Activated CD4-positive, alpha-beta T cell treated with anti-CD3 and anti-CD28 coated beads for 36 hours (primary cell): ENCODE data around the gene ARFGEF3. TPM values are rescaled to one million over a fixed set of nuclear protein-coding genes. Genes with fewer than 3 reads are reported as not detected.
"Not testable (repeated sequence)": the region's sequence is repeated elsewhere in the genome, so short reads cannot be mapped to it uniquely, and the experiment has no call there.

Experiments
- ATAC-seq: fragments of 200-7000 bp; cut with Tn5 transposase; one replicate; pipeline ENCODE4 v1.10.0; 2021; ENCODE audit warnings: mild to moderate bottlenecking, moderate library complexity
- CTCF ChIA-PET: fragments of 350-600 bp; sonication (Branson Sonifier 250); formaldehyde crosslinking; loops from one replicate; lab custom pipeline; 2021; ENCODE audit warnings: antibody characterized with exemption; lab: Charles Lee
- POLR2A ChIA-PET: fragments of 350-600 bp; sonication (Branson Sonifier 250); formaldehyde crosslinking; loops from one replicate; lab custom pipeline; 2021; ENCODE audit warnings: antibody characterized with exemption, inconsistent platforms; lab: Charles Lee
- DNase-seq: peaks from one replicate; pipeline ENCODE4 v3.0.0-alpha.2; 2020
- H3K27ac Mint-ChIP-seq: one replicate; pipeline ENCODE4 v1.8.0; 2021; ENCODE audit warnings: mixed read lengths
- H3K27me3 Mint-ChIP-seq: one replicate; pipeline ENCODE4 v1.8.0; 2021; ENCODE audit warnings: mixed read lengths
- H3K36me3 Mint-ChIP-seq: one replicate; pipeline ENCODE4 v1.8.0; 2021; ENCODE audit warnings: low read depth, mixed read lengths
- H3K4me1 Mint-ChIP-seq: one replicate; pipeline ENCODE4 v1.8.0; 2021; ENCODE audit warnings: mixed read lengths
- H3K4me3 Mint-ChIP-seq: one replicate; pipeline ENCODE4 v1.8.0; 2021; ENCODE audit warnings: mild to moderate bottlenecking, moderate library complexity, mixed read lengths
- H3K9me3 Mint-ChIP-seq: one replicate; pipeline ENCODE4 v1.8.0; 2021; ENCODE audit warnings: low read depth, mixed read lengths
- intact Hi-C, 2 experiments: fragments of 100-400 bp; cut with DNase I in 1 of 2; cut with micrococcal nuclease in 1 of 2; formaldehyde crosslinking; loops; one replicate each; pipeline versions ENCODE4 v1.14.2 to v1.15.1; 2022 to 2024; cut with DNase I, micrococcal nuclease
- total RNA-seq, 2 experiments: library from RNA; stranded (reverse); gene quantifications; one replicate each; pipeline ENCODE4 v1.2.3, GENCODE V29; 2021

Gene ARFGEF3
- total RNA-seq, 2 experiments from 2014 or later = 1.6 to 1.7 TPM

GRCh38 chr6:138198430-138199091 is 36.8 kb downstream of the ARFGEF3 start:
- ChIA-PET POLR2A (no interaction called here), CTCF (no interaction called here)
- Mint-ChIP-seq H3K27ac (no peak overlapping the region), H3K4me3 (no peak overlapping the region), H3K36me3 (no peaks in the 10 kb centered on the region), H3K27me3 (peaks cover 12% of the 10 kb centered on the region), H3K4me1 (no peaks in the 10 kb centered on the region), H3K9me3 (no peaks in the 10 kb centered on the region)
- DNase-seq = no peak
- no peak for ATAC-seq
- intact Hi-C loops = no loop called here

GRCh38 chr6:138201836-138202235 is 40.1 kb downstream of the ARFGEF3 start:
- Mint-ChIP-seq H3K4me1 (no peaks in the 10 kb centered on the region), H3K27me3 (peaks cover 12% of the 10 kb centered on the region), H3K27ac (no peak overlapping the region), H3K36me3 (no peaks in the 10 kb centered on the region), H3K4me3 (no peak overlapping the region), H3K9me3 (no peaks in the 10 kb centered on the region)
- POLR2A ChIA-PET = no interaction called here
- no peak for DNase-seq
- intact Hi-C loops = no loop called here
- ATAC-seq = no peak
- CTCF ChIA-PET = no interaction called here

- Mint-ChIP-seq H3K4me1 (no peaks in the 10 kb centered on the region), H3K36me3 (no peaks in the 10 kb centered on the region), H3K27me3 (peaks cover 12% of the 10 kb centered on the region), H3K4me3 (no peak overlapping the region), H3K9me3 (no peaks in the 10 kb centered on the region), H3K27ac (no peak overlapping the region)
- ChIA-PET POLR2A (no interaction called here), CTCF (no interaction called here)
- intact Hi-C loops = no loop called here
- ATAC-seq = no peak
- DNase-seq = no peak
Measured at GRCh38 chr6:138203315-138203714, 41.6 kb downstream of the ARFGEF3 start.

- Mint-ChIP-seq H3K36me3 (no peaks in the 10 kb centered on the region), H3K4me1 (no peaks in the 10 kb centered on the region), H3K9me3 (no peaks in the 10 kb centered on the region), H3K4me3 (no peak overlapping the region), H3K27me3 (peaks cover 12% of the 10 kb centered on the region), H3K27ac (no peak overlapping the region)
- intact Hi-C loops = no loop called here
- no peak for ATAC-seq
- POLR2A ChIA-PET = no interaction called here
- DNase-seq = no peak
- CTCF ChIA-PET = no interaction called here
Measured at GRCh38 chr6:138204303-138204702, 42.6 kb downstream of the ARFGEF3 start.

GRCh38 chr6:138204792-138205384 is 43.1 kb downstream of the ARFGEF3 start:
- Mint-ChIP-seq H3K36me3 (no peaks in the 10 kb centered on the region), H3K27me3 (peaks cover 12% of the 10 kb centered on the region), H3K9me3 (no peaks in the 10 kb centered on the region), H3K27ac (no peak overlapping the region), H3K4me1 (no peaks in the 10 kb centered on the region), H3K4me3 (no peak overlapping the region)
- DNase-seq (no peak), ATAC-seq (no peak)
- intact Hi-C loops = no loop called here
- ChIA-PET CTCF (interaction anchor here (0.5 kb wide), 1 partner anchor 198 kb away, joined by 3 read pairs; no protein-coding TSS in a partner anchor), POLR2A (no interaction called here)

GRCh38 chr6:138205437-138206094 is 43.8 kb downstream of the ARFGEF3 start:
- intact Hi-C loops = no loop called here
- Mint-ChIP-seq H3K9me3 (no peaks in the 10 kb centered on the region), H3K27ac (no peak overlapping the region), H3K4me1 (no peaks in the 10 kb centered on the region), H3K27me3 (peaks cover 8% of the 10 kb centered on the region), H3K4me3 (no peak overlapping the region), H3K36me3 (no peaks in the 10 kb centered on the region)
- ChIA-PET CTCF (no interaction called here), POLR2A (no interaction called here)
- no peak for DNase-seq
- ATAC-seq = no peak

GRCh38 chr6:138206862-138207261 is 45.1 kb downstream of the ARFGEF3 start:
- H3K9me3 Mint-ChIP-seq = no peaks in the 10 kb centered on the region
- H3K36me3 Mint-ChIP-seq = no peaks in the 10 kb centered on the region
- POLR2A ChIA-PET = no interaction called here
- H3K27ac Mint-ChIP-seq = no peak overlapping the region
- H3K27me3 Mint-ChIP-seq = no peaks in the 10 kb centered on the region
- H3K4me1 Mint-ChIP-seq = no peaks in the 10 kb centered on the region
- ATAC-seq (no peak), DNase-seq (no peak)
- CTCF ChIA-PET = interaction anchor here (0.6 kb wide), 1 partner anchor 19 kb away, joined by 3 read pairs; no protein-coding TSS in a partner anchor
- no peak overlapping the region for H3K4me3 Mint-ChIP-seq
- intact Hi-C loops = no loop called here

- no peaks in the 10 kb centered on the region for H3K4me1 Mint-ChIP-seq
- ChIA-PET POLR2A (no interaction called here), CTCF (interaction anchor here (0.5 to 1.7 kb wide), 4 partner anchors 95 to 307 kb away, joined by 3 to 6 read pairs (median 4); no protein-coding TSS in a partner anchor)
- ATAC-seq (no peak), DNase-seq (no peak)
- intact Hi-C loops = loop anchor here in 1 of 2 experiments (5.0 kb wide), 1 partner anchor 94 kb away; no protein-coding TSS in a partner anchor
- no peak overlapping the region for H3K27ac Mint-ChIP-seq
- no peak overlapping the region for H3K4me3 Mint-ChIP-seq
- no peaks in the 10 kb centered on the region for H3K9me3 Mint-ChIP-seq
- H3K36me3 Mint-ChIP-seq = no peaks in the 10 kb centered on the region
- peaks cover 5% of the 10 kb centered on the region for H3K27me3 Mint-ChIP-seq
Measured at GRCh38 chr6:138211048-138211581, 49.4 kb downstream of the ARFGEF3 start.

GRCh38 chr6:138211601-138212000 is 49.9 kb downstream of the ARFGEF3 start:
- intact Hi-C loops = loop anchor here in 1 of 2 experiments (5.0 kb wide), 1 partner anchor 94 kb away; no protein-coding TSS in a partner anchor

GRCh38 chr6:138212530-138212929 is 50.8 kb downstream of the ARFGEF3 start:
- intact Hi-C loops = loop anchor here in 1 of 2 experiments (5.0 kb wide), 1 partner anchor 95 kb away; no protein-coding TSS in a partner anchor
- H3K27ac Mint-ChIP-seq, POLR2A ChIA-PET: not testable (repeated sequence)

More at GRCh38 chr6:138211601-138212000, 49.9 kb downstream of the ARFGEF3 start:
- no peak for DNase-seq
- Mint-ChIP-seq H3K27me3 (peaks cover 10% of the 10 kb centered on the region), H3K36me3 (no peaks in the 10 kb centered on the region), H3K9me3 (no peaks in the 10 kb centered on the region), H3K4me1 (no peaks in the 10 kb centered on the region), H3K27ac (no peak overlapping the region), H3K4me3 (no peak overlapping the region)
- ATAC-seq = no peak
- ChIA-PET POLR2A (no interaction called here), CTCF (interaction anchor here (1.7 kb wide), 1 partner anchor 95 kb away, joined by 6 read pairs; no protein-coding TSS in a partner anchor)

GRCh38 chr6:138215093-138215782 is 53.5 kb downstream of the ARFGEF3 start:
- H3K4me3 Mint-ChIP-seq = no peak overlapping the region
- no peaks in the 10 kb centered on the region for H3K9me3 Mint-ChIP-seq
- intact Hi-C loops = no loop called here
- no peak overlapping the region for H3K27ac Mint-ChIP-seq
- H3K36me3 Mint-ChIP-seq = no peaks in the 10 kb centered on the region
- ChIA-PET CTCF (interaction anchor here (1.3 to 1.4 kb wide), 2 partner anchors 18 to 99 kb away, joined by 3 to 4 read pairs; no protein-coding TSS in a partner anchor), POLR2A (no interaction called here)
- H3K27me3 Mint-ChIP-seq = peaks cover 25% of the 10 kb centered on the region
- no peaks in the 10 kb centered on the region for H3K4me1 Mint-ChIP-seq
- no peak for DNase-seq
- no peak for ATAC-seq

More at GRCh38 chr6:138212530-138212929, 50.8 kb downstream of the ARFGEF3 start:
- DNase-seq, H3K4me3 Mint-ChIP-seq, ATAC-seq, H3K4me1 Mint-ChIP-seq, CTCF ChIA-PET, H3K36me3 Mint-ChIP-seq, H3K9me3 Mint-ChIP-seq: not testable (repeated sequence)
- peaks cover 13% of the 10 kb centered on the region for H3K27me3 Mint-ChIP-seq
